Stimulated activated CD4-positive, alpha-beta T cell treated with anti-CD3 and anti-CD28 coated beads, Interleukin-2, amount 100 ng/mL, for 48 hours (primary cell): Measurements from ENCODE around the gene ARMC3.
A peak's percentile ranks its signal among the peaks of the same experiment; 100 is the strongest.
"Not testable (repeated sequence)": the region's sequence is repeated elsewhere in the genome, so short reads cannot be mapped to it uniquely, and the experiment has no call there.

Experiments used
- DNase-seq, 2 donors: peaks; one replicate each; pipeline ENCODE4 v3.0.0-alpha.2; 2020

The ARMC3 gene

GRCh38 chr10:22927661-22928403, at the start of gene ARMC3:
Gene ARMC3 (plus strand): TSS chr10:22928053. CDS start chr10:22931997, 3,944 bp downstream.
- peak; percentile 55 to 63 for DNase-seq

- no peak for DNase-seq
Observed at GRCh38 chr10:22891797-22892196, 36.1 kb upstream of the ARMC3 start.

GRCh38 chr10:22893781-22894180, 34.1 kb upstream of the ARMC3 start:
- DNase-seq, result no peak

- DNase-seq, result no peak
Observed at GRCh38 chr10:22894714-22895113, 33.1 kb upstream of the ARMC3 start.

- no peak for DNase-seq
Observed at GRCh38 chr10:22895252-22895651, 32.6 kb upstream of the ARMC3 start.

- no peak for DNase-seq
Observed at GRCh38 chr10:22897371-22897770, 30.5 kb upstream of the ARMC3 start.

GRCh38 chr10:22899307-22899706, 28.5 kb upstream of the ARMC3 start:
- no peak for DNase-seq

GRCh38 chr10:22899775-22900174, 28.1 kb upstream of the ARMC3 start:
- DNase-seq, result no peak

- DNase-seq, result no peak
Observed at GRCh38 chr10:22900841-22901601, 26.8 kb upstream of the ARMC3 start.

- not testable (repeated sequence) for DNase-seq
Observed at GRCh38 chr10:22902147-22902546, 25.7 kb upstream of the ARMC3 start.

GRCh38 chr10:22903694-22904093, 24.2 kb upstream of the ARMC3 start:
- no peak for DNase-seq

GRCh38 chr10:22906767-22907166, 21.1 kb upstream of the ARMC3 start:
- DNase-seq, result no peak

GRCh38 chr10:22908837-22909236, 19.0 kb upstream of the ARMC3 start:
- DNase-seq, result no peak

- DNase-seq, result not testable (repeated sequence)
Observed at GRCh38 chr10:22909673-22910072, 18.2 kb upstream of the ARMC3 start.

GRCh38 chr10:22911067-22911466, 16.8 kb upstream of the ARMC3 start:
- no peak for DNase-seq

GRCh38 chr10:22911889-22912762, 15.7 kb upstream of the ARMC3 start:
- DNase-seq, result no peak

GRCh38 chr10:22912763-22913384, 15.0 kb upstream of the ARMC3 start:
- DNase-seq, result no peak

GRCh38 chr10:22913474-22914092, 14.3 kb upstream of the ARMC3 start:
- no peak for DNase-seq

- no peak for DNase-seq
Observed at GRCh38 chr10:22915314-22915713, 12.5 kb upstream of the ARMC3 start.

- DNase-seq, result no peak
Observed at GRCh38 chr10:22925088-22925487, 2.8 kb upstream of the ARMC3 start.

GRCh38 chr10:22927166-22927565, 687 bp upstream of the ARMC3 start:
- no peak for DNase-seq

GRCh38 chr10:22929053-22929452, 1.2 kb downstream of the ARMC3 start:
- not testable (repeated sequence) for DNase-seq
